NCI-H82 (cell line): ENCODE data around the gene GPR108.
A peak's percentile ranks its signal among the peaks of the same experiment; 100 is the strongest.
"Not testable (repeated sequence)": the region's sequence is repeated elsewhere in the genome, so short reads cannot be mapped to it uniquely, and the experiment has no call there.

Experiments
- DNase-seq: peaks from one replicate; lab custom pipeline; 2025; lab: John Stamatoyannopoulos, UW

GPR108 gene

GRCh38 chr19:6737284-6737872 lies at the start of gene GPR108:
GPR108 (minus strand) TSS chr19:6737580; CDS start chr19:6737576, 4 bp downstream.
- DNase-seq, result peak; percentile 99

DNA sequence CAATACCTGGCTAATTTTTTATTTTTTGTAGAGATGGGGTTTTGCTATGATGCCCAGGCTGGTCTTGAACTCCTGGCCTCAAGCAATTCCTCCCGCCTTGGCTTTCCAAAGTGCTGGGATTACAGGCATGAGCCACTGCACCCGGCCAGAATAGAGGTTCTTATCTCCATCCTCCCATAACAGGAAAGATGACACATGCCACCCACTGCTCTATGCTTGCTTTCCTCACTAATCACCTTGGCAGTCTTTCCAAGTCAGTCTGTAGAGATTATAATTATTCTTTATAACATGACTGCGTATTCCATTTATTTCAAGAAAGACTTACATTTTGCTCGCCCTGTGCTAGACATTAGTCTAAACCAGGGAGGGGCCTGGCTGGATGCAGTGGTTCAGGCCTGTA lies 41.8 kb upstream of the GPR108 start:
- no peak for DNase-seq

GRCh38 chr19:6778386-6778785 lies 41.0 kb upstream of the GPR108 start:
- no peak for DNase-seq

- DNase-seq, result no peak
Observed at GRCh38 chr19:6777434-6777833, 40.1 kb upstream of the GPR108 start.

DNA sequence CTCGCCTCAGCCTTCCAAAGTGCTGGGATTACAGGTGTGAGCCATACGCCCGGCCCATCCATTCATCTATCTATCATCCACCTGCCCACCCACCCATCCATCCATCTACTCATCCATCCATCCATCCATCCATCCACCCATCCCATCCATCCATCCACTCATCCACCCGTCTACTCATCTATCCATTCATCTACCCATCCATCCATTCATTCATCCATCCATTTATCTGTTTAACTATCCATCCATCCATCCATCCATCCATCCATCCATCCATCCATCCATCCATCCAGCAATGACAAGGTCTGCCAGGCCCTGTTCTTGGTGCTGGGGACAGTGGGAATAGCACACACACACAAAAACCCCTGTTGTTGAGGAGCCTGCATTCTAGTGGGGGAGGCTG lies 39.6 kb upstream of the GPR108 start:
- DNase-seq, result no peak

GRCh38 chr19:6776045-6776444 lies 38.7 kb upstream of the GPR108 start:
- DNase-seq, result not testable (repeated sequence)

GRCh38 chr19:6774821-6775707 lies 37.7 kb upstream of the GPR108 start:
- peak; percentile 64 for DNase-seq

GRCh38 chr19:6773323-6773931 lies 36.0 kb upstream of the GPR108 start:
- no peak for DNase-seq

DNA sequence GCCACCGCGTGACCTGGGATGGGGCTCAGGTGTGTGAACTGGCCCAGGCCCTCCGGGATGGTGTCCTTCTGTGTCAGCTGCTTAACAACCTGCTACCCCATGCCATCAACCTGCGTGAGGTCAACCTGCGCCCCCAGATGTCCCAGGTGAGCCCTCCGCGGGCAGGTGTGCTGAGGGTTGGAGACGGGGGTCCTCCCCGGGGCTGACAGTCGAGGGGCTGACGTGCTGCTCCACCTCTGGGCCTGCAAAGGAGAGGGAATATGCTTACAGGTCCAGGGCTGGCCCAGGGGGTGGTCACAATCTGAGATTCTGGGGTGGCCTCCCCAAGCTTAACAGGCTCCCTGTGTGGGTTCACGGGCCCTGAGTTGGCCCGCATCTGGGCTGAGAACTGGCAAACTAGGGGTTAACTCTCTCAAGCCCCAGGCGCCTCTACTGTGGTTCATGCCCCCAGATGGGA lies 35.5 kb upstream of the GPR108 start:
- DNase-seq, result no peak

- no peak for DNase-seq
Observed at GRCh38 chr19:6772028-6772865, 34.9 kb upstream of the GPR108 start, which contains the start of gene VAV1. VAV1 (plus strand) TSS chr19:6772708; CDS start chr19:6772808, 100 bp downstream.

DNA sequence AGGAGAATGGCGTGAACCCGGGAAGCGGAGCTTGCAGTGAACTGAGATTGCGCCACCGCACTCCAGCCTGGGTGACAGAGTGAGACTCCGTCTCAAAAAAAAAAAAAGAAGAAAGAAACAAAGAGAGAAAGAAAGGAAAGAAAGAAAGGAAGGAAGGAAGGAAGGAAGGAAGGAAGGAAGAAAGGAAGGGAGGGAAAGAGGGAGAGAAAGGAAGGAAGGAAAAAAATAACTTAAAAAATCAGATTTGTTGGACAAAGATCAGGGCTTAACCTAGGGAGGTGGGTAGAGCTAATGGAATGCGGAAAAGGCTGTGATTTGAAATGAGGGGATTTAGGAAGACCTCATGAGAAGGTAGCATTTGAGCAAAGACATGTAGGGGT lies 34.3 kb upstream of the GPR108 start:
- not testable (repeated sequence) for DNase-seq

GRCh38 chr19:6769006-6769619 lies 31.7 kb upstream of the GPR108 start:
- peak; percentile 29 for DNase-seq

- no peak for DNase-seq
Observed at GRCh38 chr19:6768236-6768785, 30.9 kb upstream of the GPR108 start.

- DNase-seq, result peak; percentile 78
Observed at GRCh38 chr19:6767357-6768235, 30.2 kb upstream of the GPR108 start, which contains the start of gene SH2D3A. SH2D3A (minus strand) TSS chr19:6767435; CDS start chr19:6763748, 3,687 bp downstream.

- DNase-seq, result no peak
Observed at GRCh38 chr19:6767081-6767356, 29.6 kb upstream of the GPR108 start.

GRCh38 chr19:6766357-6767080 lies 29.1 kb upstream of the GPR108 start:
- DNase-seq, result no peak

DNA sequence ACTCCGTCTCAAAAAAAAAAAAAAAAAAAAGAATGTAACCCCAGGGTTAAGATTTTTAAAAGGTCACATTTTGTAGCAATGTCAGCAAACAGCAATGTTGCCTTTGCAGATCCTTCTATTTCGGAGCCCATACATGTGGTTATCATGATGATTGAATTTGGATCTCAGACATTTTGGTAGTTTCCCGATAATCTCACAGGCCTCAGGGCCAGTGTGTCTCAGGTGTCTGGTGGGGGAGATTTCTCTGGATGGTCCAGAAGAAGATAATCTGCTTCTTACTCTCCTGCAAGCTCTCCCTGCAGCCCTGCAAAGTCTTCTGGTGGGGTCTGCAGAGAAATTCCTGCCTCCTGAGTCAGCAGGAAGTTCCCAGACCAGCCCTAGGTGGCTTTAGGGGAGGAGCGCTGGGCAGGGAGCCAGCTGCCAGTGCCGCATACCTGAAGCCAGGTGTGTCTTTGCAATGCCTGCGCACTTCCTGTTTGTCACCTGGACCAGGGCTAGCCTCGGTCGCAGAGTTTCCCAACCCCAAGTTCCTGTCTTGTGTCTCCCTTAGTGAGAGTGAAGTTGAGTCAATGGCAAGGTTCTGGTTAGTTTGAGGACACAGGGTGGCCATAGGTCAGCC lies 28.5 kb upstream of the GPR108 start:
- no peak for DNase-seq

GRCh38 chr19:6762253-6762797 lies 24.9 kb upstream of the GPR108 start:
- not testable (repeated sequence) for DNase-seq
